Stimulated activated CD4-positive, alpha-beta T cell treated with anti-CD3 and anti-CD28 coated beads, Interleukin-4, amount 100 ng/mL, for 48 hours (primary cell): Measurements from ENCODE around the gene RIPOR1.

Experiments
- DNase-seq, 2 donors: peaks; one replicate each; pipeline ENCODE4 v3.0.0-alpha.2; 2020; ENCODE audit warnings: low read depth in 2 of 2

Gene RIPOR1

GRCh38 chr16:67538666-67539101, 10.1 kb downstream of the RIPOR1 start:
- DNase-seq = no peak

- no peak for DNase-seq
Observed at GRCh38 chr16:67539271-67539670, 10.6 kb downstream of the RIPOR1 start.

GRCh38 chr16:67539691-67540635, 11.3 kb downstream of the RIPOR1 start:
- no peak for DNase-seq

- DNase-seq = no peak
Observed at GRCh38 chr16:67540756-67541155, 12.1 kb downstream of the RIPOR1 start.

- DNase-seq = no peak
Observed at GRCh38 chr16:67541391-67542263, 13.0 kb downstream of the RIPOR1 start.

GRCh38 chr16:67542464-67542863, 13.8 kb downstream of the RIPOR1 start:
- peak; percentile 44 to 59 for DNase-seq

- no peak for DNase-seq
Observed at GRCh38 chr16:67543036-67543435, 14.4 kb downstream of the RIPOR1 start.

GRCh38 chr16:67543582-67543981, 15.0 kb downstream of the RIPOR1 start:
- no peak for DNase-seq

GRCh38 chr16:67544329-67544841, 15.8 kb downstream of the RIPOR1 start:
- no peak for DNase-seq

GRCh38 chr16:67544844-67545664, 16.4 kb downstream of the RIPOR1 start:
- DNase-seq = no peak

GRCh38 chr16:67545665-67546024, 17.0 kb downstream of the RIPOR1 start:
- no peak for DNase-seq

- DNase-seq = no peak
Observed at GRCh38 chr16:67546091-67546501, 17.5 kb downstream of the RIPOR1 start.

- DNase-seq = peak; percentile 60 to 69
Observed at GRCh38 chr16:67546761-67547422, 18.3 kb downstream of the RIPOR1 start.

GRCh38 chr16:67547423-67548264, 19.0 kb downstream of the RIPOR1 start:
- DNase-seq = no peak

- no peak for DNase-seq
Observed at GRCh38 chr16:67548265-67549126, 19.9 kb downstream of the RIPOR1 start.

- DNase-seq = no peak
Observed at GRCh38 chr16:67549240-67549639, 20.6 kb downstream of the RIPOR1 start.

- DNase-seq = no peak
Observed at GRCh38 chr16:67549936-67550335, 21.3 kb downstream of the RIPOR1 start.

- no peak for DNase-seq
Observed at GRCh38 chr16:67551091-67551490, 22.5 kb downstream of the RIPOR1 start.

- no peak for DNase-seq
Observed at GRCh38 chr16:67551972-67552371, 23.3 kb downstream of the RIPOR1 start.
